ENCODE results near the gene TSHZ1.

DNA sequence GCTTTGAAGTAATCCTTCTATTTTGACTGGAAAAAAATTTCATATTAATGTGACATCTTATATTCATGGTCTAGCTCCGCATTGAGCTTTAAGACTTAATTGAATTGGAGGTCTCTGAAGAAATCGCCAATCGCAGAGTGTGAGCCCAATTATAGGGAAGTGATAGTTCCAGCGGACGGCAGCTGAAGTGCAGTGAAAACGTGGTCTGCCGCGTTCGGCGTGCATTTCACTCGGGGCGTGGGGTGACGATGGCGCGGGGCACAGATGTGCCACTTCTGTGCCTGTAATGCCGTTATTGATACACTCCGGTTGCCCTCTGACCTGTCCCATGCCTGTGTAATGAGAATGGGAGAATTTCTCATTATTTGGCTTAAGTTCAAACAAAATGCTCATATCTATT, 106.7 kb downstream of the TSHZ1 start:
- TF ChIP-seq ZBTB7A (IDR thresholded peaks at IDR 0.05; ENCODE audit: low read depth) = no peak
- TF ChIP-seq CEBPB (IDR thresholded peaks at IDR 0.05) = no peak
- no peak for TF ChIP-seq TAF1 (IDR thresholded peaks at IDR 0.05; ENCODE audit: low read depth)
- TF ChIP-seq TCF12 (IDR thresholded peaks at IDR 0.05; ENCODE audit: low read depth) = no peak
- TF ChIP-seq EP300 (IDR thresholded peaks at IDR 0.05; ENCODE audit: borderline replicate concordance) = no peak
- no peak for TF ChIP-seq RAD21 (IDR thresholded peaks at IDR 0.05; ENCODE audit: low read depth)
- TF ChIP-seq YY1 (IDR thresholded peaks at IDR 0.05; ENCODE audit: low read depth) = no peak
- TF ChIP-seq EGR1 (IDR thresholded peaks at IDR 0.05) = no peak
